Amniotic epithelial cell (primary cell): ENCODE results near the gene LCTL.
"Not testable (repeated sequence)": the region's sequence is repeated elsewhere in the genome, so short reads cannot be mapped to it uniquely, and the experiment has no call there.

Experiments
- DNase-seq: peaks from one replicate; pipeline ENCODE4 v3.0.0-alpha.2; 2010; ENCODE audit warnings: low read depth

LCTL gene

GRCh38 chr15:66591322-66591862 is 25.6 kb upstream of the LCTL start:
- DNase-seq = no peak

GRCh38 chr15:66590435-66590834 is 24.6 kb upstream of the LCTL start:
- DNase-seq = no peak

GRCh38 chr15:66589429-66589828 is 23.6 kb upstream of the LCTL start:
- DNase-seq = not testable (repeated sequence)

- DNase-seq = no peak
These were observed 23.2 kb upstream of the LCTL start for GRCh38 chr15:66588971-66589370.

- DNase-seq = no peak
These were observed 22.7 kb upstream of the LCTL start for GRCh38 chr15:66588537-66588936.

GRCh38 chr15:66587749-66588148 is 22.0 kb upstream of the LCTL start:
- no peak for DNase-seq

GRCh38 chr15:66587020-66587419 is 21.2 kb upstream of the LCTL start:
- DNase-seq = no peak

- no peak for DNase-seq
These were observed 20.6 kb upstream of the LCTL start for GRCh38 chr15:66586155-66586976.

GRCh38 chr15:66581972-66582537 is 16.3 kb upstream of the LCTL start:
- DNase-seq = peak; percentile 75

GRCh38 chr15:66580643-66581042 is 14.8 kb upstream of the LCTL start:
- no peak for DNase-seq

- DNase-seq = peak; percentile 37
These were observed 12.6 kb upstream of the LCTL start for GRCh38 chr15:66578286-66578875.

- no peak for DNase-seq
These were observed 8.8 kb upstream of the LCTL start for GRCh38 chr15:66574596-66574950.

- no peak for DNase-seq
These were observed 8.2 kb upstream of the LCTL start for GRCh38 chr15:66573719-66574595.

GRCh38 chr15:66573348-66573718 is 7.5 kb upstream of the LCTL start:
- no peak for DNase-seq

GRCh38 chr15:66572146-66572545 is 6.3 kb upstream of the LCTL start:
- no peak for DNase-seq

GRCh38 chr15:66570842-66571478 is 5.2 kb upstream of the LCTL start:
- DNase-seq = no peak

- DNase-seq = no peak
These were observed 4.5 kb upstream of the LCTL start for GRCh38 chr15:66570327-66570726.

- no peak for DNase-seq
These were observed 3.8 kb upstream of the LCTL start for GRCh38 chr15:66569461-66570137.

GRCh38 chr15:66567897-66568296 is 2.1 kb upstream of the LCTL start:
- no peak for DNase-seq

- DNase-seq = peak; percentile 60
These were observed 1.2 kb upstream of the LCTL start for GRCh38 chr15:66566963-66567531.

- DNase-seq = no peak
These were observed 607 bp downstream of the LCTL start for GRCh38 chr15:66565141-66565641.
